HTR-8/SVneo (cell line): ENCODE results near the gene ZIC2.

Experiments
- DNase-seq: peaks from one replicate; pipeline ENCODE4 v3.0.0; 2011; ENCODE audit warnings: low spot score, mixed read lengths; ENCODE audit not compliant: insufficient read length
- FAIRE-seq: peaks from 2 replicates; lab custom pipeline; 2011; peaks lifted over from hg19 to GRCh38; lab: Jason Lieb, UNC

The ZIC2 gene

GRCh38 chr13:99973163-99973807 lies 8.3 kb upstream of the ZIC2 start:
- FAIRE-seq (no peak), DNase-seq (no peak)

GRCh38 chr13:99973808-99974185 lies 7.8 kb upstream of the ZIC2 start:
- DNase-seq (no peak), FAIRE-seq (no peak)

GRCh38 chr13:99974296-99974938 lies 7.2 kb upstream of the ZIC2 start:
- FAIRE-seq (no peak), DNase-seq (no peak)

GRCh38 chr13:99974939-99975561 lies 6.5 kb upstream of the ZIC2 start:
- FAIRE-seq (no peak), DNase-seq (no peak)

- DNase-seq (no peak), FAIRE-seq (no peak)
Measured at GRCh38 chr13:99975626-99976025, 6.0 kb upstream of the ZIC2 start.

GRCh38 chr13:99976575-99976974 lies 5.0 kb upstream of the ZIC2 start:
- DNase-seq (no peak), FAIRE-seq (no peak)

GRCh38 chr13:99977334-99977911 lies 4.2 kb upstream of the ZIC2 start:
- no peak for FAIRE-seq
- DNase-seq = no peak

- FAIRE-seq (no peak), DNase-seq (no peak)
Measured at GRCh38 chr13:99977912-99978798, 3.4 kb upstream of the ZIC2 start.

GRCh38 chr13:99978799-99979452 lies 2.7 kb upstream of the ZIC2 start:
- DNase-seq = no peak
- no peak for FAIRE-seq

GRCh38 chr13:99979453-99980200 lies 2.0 kb upstream of the ZIC2 start:
- no peak for DNase-seq
- FAIRE-seq = no peak

GRCh38 chr13:99980201-99980823 lies 1.3 kb upstream of the ZIC2 start:
- FAIRE-seq = no peak
- peak; percentile 52 for DNase-seq

- FAIRE-seq = no peak
- DNase-seq = no peak
Measured at GRCh38 chr13:99980824-99981734, 505 bp upstream of the ZIC2 start.

- no peak for DNase-seq
Measured at GRCh38 chr13:99982036-99982730, 599 bp downstream of the ZIC2 start.

GRCh38 chr13:99982731-99983498 lies 1.3 kb downstream of the ZIC2 start:
- no peak for DNase-seq
- no peak for FAIRE-seq

More at GRCh38 chr13:99982036-99982730, 599 bp downstream of the ZIC2 start:
- no peak for FAIRE-seq

- FAIRE-seq = no peak
- no peak for DNase-seq
Measured at GRCh38 chr13:99983499-99984401, 2.2 kb downstream of the ZIC2 start.
